ENCODE measurements around the gene GUCY2D.

Gene GUCY2D

GRCh38 chr17:8063761-8064534, 61.5 kb downstream of the GUCY2D start:
- no peak for DNase-seq (ENCODE audit: low read depth in 3 of 3, low spot score in 1 of 3)

DNA sequence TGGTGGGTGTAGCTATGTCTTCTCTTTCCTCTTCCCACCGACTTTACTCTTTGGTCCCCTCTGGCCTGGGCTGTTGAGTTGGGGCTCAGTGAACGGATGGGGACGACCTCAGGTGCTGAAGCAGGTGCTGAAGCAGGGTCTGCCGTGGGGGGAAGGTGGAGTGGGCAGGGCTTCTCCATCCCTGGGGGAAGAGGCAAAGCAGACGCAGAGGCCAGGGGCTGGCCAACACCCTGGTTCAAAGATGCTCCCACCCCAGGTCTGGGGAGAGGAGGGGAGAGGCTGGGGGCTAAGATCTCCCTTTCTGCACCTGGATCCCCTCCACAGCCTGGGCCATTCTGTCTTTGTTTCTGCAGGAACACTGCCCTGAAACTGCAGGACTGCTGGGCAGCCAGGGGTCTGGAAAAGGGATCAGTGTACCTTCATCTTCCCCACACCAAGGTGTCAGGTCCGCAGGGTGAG, 62.2 kb downstream of the GUCY2D start:
- DNase-seq (ENCODE audit: low read depth in 3 of 3, low spot score in 1 of 3) = no peak

DNA sequence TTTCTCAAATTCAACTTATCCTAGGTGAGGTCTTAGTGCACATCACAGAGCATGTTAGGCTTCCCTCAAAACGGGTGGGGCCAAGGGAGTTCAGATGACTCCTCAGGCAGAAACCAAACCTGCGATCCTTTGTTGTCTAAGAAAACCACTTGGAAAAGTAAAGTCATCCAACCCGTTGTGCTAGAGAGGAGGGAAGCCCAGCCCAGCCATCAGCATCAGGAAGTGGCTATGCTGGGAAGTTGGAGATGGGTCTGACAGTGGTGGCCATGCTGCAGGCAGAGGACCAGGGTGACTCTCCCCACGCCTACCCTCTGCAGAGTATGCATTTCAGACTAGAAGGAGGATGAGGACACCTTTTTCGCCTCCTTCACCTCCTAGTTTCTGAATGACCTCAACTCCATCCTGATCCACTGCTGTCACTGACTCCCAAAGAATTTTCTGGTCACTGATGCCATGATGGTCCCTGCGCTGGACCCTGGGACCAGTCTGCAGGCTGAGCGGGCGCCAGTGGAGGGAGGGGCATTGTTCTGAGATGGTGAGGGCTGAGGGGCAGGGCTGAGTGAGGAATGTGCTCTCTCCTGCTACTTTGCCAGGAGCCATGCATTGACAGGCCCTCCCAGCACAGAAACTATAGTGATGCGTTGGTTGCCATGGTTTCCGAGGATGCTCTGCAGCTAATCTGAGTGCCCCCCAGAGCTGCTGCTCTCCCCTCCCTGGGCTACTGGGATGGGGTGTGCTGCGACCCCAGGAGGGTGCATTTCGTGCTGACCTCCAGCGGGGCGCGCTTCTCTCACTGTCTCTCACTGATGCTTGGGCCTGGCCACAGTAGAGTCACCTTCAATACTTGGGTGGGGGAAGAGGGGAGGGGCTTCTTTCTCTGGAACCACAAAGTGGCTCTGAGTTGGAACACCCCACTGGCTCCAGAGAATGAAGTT, 64.7 kb downstream of the GUCY2D start:
- no peak for DNase-seq (ENCODE audit: low read depth in 3 of 3, low spot score in 1 of 3)

DNA sequence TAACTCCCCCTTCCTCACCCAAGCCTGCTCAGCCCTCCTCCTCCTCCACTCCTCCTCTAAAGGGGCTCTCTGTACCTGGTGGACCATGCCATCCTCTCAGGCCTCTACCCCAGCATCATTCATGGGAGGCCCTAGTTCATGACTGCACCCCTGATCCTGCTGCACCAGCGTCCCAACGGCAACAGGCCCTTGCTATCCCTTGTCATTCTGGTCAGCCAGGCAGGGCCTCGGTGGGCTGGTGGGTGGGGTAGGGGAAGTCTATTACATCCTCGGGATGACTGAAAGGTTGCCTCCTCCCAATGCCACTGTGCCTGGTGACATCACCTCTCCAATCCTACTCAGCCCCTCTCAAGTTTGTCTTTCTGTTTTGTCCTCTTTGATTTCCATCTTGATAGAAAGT, 65.4 kb downstream of the GUCY2D start:
- no peak for DNase-seq (ENCODE audit: low read depth in 3 of 3, low spot score in 1 of 3)

DNA sequence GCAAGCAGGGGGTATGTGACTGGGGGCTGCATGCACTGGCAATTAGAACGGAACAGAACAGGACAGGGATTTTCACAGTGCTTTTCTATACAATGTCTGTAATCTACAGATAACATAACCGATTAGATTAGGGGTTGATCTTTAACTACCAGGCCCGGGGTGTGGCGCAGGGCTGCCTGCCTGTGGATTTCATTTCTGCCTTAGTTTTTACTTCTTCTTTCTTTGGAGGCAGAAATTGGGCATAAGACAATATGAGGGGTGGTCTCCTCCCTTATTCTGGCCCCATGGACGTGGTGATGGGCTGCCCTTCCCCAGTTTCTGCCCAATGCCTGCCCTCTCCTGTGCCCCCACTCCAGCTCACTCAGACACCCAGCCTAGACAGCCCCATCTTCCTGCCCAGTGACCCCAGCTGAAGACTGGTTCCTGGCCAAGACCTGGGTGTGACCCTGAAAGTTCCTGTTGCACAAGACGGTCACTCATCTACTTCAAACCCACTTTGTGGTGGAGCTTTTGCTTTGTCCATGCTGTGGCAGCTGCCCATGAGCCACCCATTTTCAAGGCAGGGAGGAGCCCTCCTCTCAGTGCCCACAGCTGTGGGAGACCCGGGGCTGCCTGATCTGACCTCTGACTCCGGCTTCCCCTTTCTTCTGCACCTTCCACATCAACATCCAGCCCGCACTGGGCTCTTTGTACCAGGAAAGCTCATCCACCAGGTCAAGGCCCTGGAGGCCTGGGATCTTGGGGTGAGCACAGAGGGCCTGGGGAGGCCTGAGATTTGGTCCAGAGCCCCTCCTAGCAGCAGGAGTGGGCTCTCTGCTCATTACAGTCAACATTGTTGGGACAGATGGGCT, 66.5 kb downstream of the GUCY2D start:
- no peak for DNase-seq (ENCODE audit: low read depth in 3 of 3, low spot score in 1 of 3)

DNA sequence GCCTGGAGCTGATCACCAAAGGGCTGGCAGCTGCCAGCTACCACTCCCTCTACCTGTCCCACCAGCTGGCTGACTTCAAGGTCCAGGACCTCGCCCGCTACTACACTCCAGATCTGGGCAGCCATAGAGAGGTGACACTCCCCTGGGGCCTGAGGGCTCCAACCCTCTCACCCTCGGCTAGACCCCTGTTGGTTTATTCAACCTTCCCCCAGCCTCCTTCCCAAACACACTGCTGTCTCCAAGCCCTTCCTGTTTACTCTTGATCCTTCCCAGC, 67.1 kb downstream of the GUCY2D start:
- DNase-seq (ENCODE audit: low read depth in 3 of 3, low spot score in 1 of 3) = no peak
